Measurements from ENCODE around the gene SAMD8.

SAMD8 gene

DNA sequence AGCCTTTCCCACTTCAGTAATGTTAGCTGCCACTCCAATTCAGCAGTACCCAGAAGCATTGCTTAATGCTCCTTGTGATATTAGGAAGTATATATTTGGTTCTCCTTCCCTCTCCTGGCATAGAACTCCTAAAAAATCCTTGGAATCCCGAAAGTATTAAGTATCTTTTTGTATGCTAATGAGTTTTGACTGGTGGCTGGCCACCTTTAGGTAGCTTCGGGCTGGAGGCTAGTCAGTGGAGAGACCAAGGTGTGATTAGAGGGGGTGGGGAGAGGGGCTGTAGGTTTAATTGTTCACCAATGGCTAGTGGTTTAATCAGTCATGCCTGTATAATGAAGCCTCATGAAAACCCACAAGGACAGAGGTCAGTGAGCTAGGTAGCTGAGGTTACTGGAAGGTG, 112.1 kb downstream of the SAMD8 start:
- no peak for DNase-seq (ENCODE audit: low read depth)

- no peak for DNase-seq (ENCODE audit: low read depth)
Observed at GRCh38 chr10:75226095-75226494, 114.6 kb downstream of the SAMD8 start.

GRCh38 chr10:75226656-75227055, 115.2 kb downstream of the SAMD8 start:
- DNase-seq (ENCODE audit: low read depth): no peak

DNA sequence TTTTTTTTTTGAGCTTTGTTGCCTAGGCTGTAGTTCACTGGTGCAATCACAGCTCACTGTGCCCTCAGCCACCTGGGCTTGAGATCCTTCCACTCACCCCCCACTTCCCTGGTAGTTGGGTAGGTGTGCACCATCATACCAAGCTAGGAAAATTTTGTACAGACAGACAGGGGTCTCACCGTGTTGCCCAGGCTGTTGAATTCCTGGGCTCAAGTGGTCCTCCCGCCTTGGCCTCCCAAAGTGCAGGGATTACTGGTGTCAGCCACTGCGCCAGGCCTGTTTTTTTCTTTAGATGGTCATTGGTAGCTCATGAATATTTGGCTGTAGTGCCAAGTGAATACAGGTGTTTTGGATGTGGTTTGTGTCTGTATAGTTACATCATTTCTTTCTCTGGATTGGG, 116.8 kb downstream of the SAMD8 start:
- no peak for DNase-seq (ENCODE audit: low read depth)

DNA sequence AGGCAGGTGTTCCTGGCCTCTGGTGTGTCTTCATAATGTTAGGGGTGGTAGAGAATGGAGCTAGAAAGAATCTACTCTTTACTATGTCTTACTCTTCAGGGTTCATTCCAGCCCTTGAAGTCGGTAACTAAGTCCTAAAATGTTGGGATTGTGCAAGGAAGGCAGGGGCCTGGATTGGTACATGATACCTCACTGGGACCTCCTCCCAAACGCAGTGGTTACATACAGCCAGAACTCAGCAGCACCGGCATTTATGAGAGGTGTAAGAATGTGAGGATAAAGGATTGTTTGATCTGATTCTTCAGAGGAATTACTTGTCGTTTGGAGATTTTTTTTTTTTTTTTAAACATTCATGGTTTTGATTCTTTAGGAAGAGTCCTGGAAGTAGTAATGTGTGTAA, 117.4 kb downstream of the SAMD8 start:
- DNase-seq (ENCODE audit: low read depth): no peak

DNA sequence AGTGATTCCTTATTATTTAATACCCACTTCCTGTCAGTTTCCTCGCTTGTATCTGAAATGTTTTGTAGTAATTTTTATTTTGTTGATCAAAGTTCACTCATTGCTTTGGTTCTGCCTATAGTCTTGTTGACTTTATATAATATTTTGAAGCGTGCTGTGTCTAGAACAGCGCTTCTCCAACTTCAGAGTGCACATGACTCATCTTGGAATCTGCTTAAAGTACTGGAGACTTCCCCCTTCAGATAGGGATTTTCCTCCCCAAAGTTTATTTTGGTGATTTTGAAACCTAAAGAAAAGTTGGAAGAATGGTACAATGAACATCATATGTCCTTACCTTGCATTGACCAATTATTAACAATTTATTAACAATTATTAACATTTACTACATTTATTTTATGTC, 118.5 kb downstream of the SAMD8 start:
- no peak for DNase-seq (ENCODE audit: low read depth)

DNA sequence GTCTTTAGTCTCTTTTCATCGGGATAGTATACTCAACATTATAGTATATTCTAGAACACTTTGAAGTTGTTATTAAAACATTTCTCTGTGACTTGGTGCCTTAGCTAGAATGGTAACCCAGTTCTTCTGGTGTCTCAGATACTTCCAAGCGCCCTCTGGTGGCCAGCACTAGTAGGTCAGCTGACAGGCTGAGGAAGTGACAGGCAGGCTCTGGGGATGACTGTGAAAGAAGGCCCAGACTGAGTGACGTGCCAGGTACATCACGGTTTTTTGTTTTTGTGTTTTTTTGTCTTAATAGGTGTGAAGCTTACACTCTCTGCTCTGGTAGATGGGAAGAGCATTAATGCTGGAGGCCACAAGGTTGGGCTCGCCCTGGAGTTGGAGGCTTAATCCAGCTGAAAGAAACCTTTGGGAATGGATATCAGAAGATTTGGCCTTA, 119.2 kb downstream of the SAMD8 start:
- DNase-seq (ENCODE audit: low read depth): peak; percentile 92
